Esophagus (tissue), 2 donors: ENCODE measurements around the gene YWHAB. TPM values are rescaled to one million over a fixed set of nuclear protein-coding genes. Genes with fewer than 3 reads are reported as not detected.
A peak's percentile ranks its signal among the peaks of the same experiment; 100 is the strongest.

Experiments
- H3K27ac ChIP-seq, 2 donors: one replicate each; pipeline ENCODE4 v1.5.1; 2013; ENCODE audit warnings: low read depth in 2 of 2, mild to moderate bottlenecking in 2 of 2, inconsistent platforms in 1 of 2, low read length in 1 of 2, moderate library complexity in 1 of 2
- H3K27me3 ChIP-seq, 2 donors: one replicate each; pipeline ENCODE4 v1.6.1; 2013; ENCODE audit warnings: low read length in 2 of 2, control low read depth in 1 of 2, mild to moderate bottlenecking in 1 of 2; ENCODE audit not compliant: insufficient read depth in 2 of 2, control insufficient read depth in 1 of 2
- H3K36me3 ChIP-seq, 2 donors: one replicate each; pipeline ENCODE4 v1.6.1; 2013; ENCODE audit warnings: low read length in 1 of 2; ENCODE audit not compliant: control insufficient read depth in 2 of 2, insufficient read depth in 2 of 2
- H3K4me1 ChIP-seq, 2 donors: one replicate each; pipeline ENCODE4 v1.6.1; 2013; ENCODE audit warnings: low read length in 1 of 2; ENCODE audit not compliant: control insufficient read depth in 2 of 2, insufficient read depth in 2 of 2
- H3K4me3 ChIP-seq, 2 donors: one replicate each; pipeline ENCODE4 v1.5.1; 2013; ENCODE audit warnings: low read length in 2 of 2, mild to moderate bottlenecking in 2 of 2, low read depth in 1 of 2, moderate library complexity in 1 of 2
- H3K9me3 ChIP-seq, 2 donors: one replicate each; pipeline ENCODE4 v1.6.1; 2013; ENCODE audit warnings: mild to moderate bottlenecking in 2 of 2, low read depth in 1 of 2, low read length in 1 of 2, moderate library complexity in 1 of 2; ENCODE audit not compliant: control insufficient read depth in 2 of 2, insufficient read depth in 1 of 2
- WGBS, 2 donors: extraction: QIAGEN DNeasy Blood & Tissue Kit; methylation state at CpG; one replicate each; pipeline ENCODE4 v1.1.7; 2013; 5-methylcytosine and 5-hydroxymethylcytosine counted together
- polyA plus RNA-seq, 2 donors: library from polyadenylated mRNA; stranded (reverse); fragments of 200-250 nt; gene quantifications; one replicate each; pipeline ENCODE4 v1.2.3, GENCODE V29; 2013
- donor health status: healthy with polysubstance abuse.
- donor health status: Bipolar disorder and iron deficiency.

YWHAB gene
- polyA plus RNA-seq, 2 donors, result 53.4 to 112 TPM

GRCh38 chr20:44908987-44909871, 23.7 kb downstream of the YWHAB start:
- Histone ChIP-seq H3K27ac (no peak overlapping the region), H3K9me3 (no peaks in the 10 kb centered on the region), H3K36me3 (peaks cover 4 to 6% of the 10 kb centered on the region in 2 donors), H3K27me3 (no peaks in the 10 kb centered on the region), H3K4me1 (peaks cover 6 to 7% of the 10 kb centered on the region in 2 donors), H3K4me3 (peak overlapping the region; percentile 48 to 69)
- WGBS, 2 donors, result 30 to 31% methylated on average over 14 of the region's 14 CpGs

DNA sequence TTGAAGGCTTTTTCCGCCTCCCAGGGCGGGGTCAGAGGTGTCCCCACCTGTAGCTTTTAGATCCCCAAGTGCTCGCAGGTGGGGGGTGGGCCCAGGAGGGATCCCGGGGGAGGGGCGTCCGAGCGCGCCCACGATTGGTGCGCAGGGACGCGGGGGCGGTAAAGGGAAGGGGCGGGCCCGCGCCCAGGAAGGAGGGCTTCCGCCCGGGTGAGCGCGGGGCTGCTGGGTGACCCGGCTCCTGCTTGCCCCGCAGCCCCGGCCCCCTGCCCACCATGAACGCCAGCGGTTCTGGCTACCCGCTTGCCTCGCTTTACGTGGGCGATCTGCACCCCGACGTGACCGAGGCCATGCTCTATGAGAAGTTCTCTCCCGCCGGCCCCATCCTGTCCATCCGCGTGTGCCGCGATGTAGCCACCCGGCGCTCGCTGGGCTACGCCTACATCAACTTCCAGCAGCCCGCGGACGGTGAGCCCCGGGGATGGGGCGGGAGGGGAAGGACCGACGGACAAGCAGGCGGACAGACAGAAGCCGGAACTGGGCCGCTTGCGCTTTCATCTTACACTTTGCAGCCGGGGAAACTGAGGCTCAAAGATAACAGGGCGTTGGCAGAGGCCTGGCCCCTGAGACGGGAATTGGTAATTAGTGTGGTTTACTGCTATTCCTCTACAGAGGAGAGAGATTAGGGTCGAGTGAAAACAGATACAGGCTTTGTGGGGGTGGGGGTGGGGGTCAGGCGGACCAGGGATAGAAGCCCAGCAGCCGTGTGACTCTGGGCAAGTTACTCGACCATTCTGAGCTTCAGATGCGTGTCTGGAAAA, 24.6 kb downstream of the YWHAB start, which contains the start of gene PABPC1L:
Gene PABPC1L, plus strand, starts transcription at position 189 of the 818 bp plus-strand sequence. Its CDS starts 84 bp downstream, at position 273.
- 2% methylated on average over 56 to 61 of the region's 61 CpGs for WGBS, 2 donors
- Histone ChIP-seq H3K4me3 (peak within 1 kb of the TSS; percentile 48 to 69), H3K27ac (no peak within 1 kb of the TSS), H3K9me3 (no peaks in the 10 kb centered on the region), H3K27me3 (no peaks in the 10 kb centered on the region), H3K4me1 (peaks cover 6 to 7% of the 10 kb centered on the region in 2 donors), H3K36me3 (peaks cover 4% of the 10 kb centered on the region in 2 donors)

- no peaks in the 10 kb centered on the region for H3K9me3 ChIP-seq
- WGBS, 2 donors, result 64 to 68% methylated on average over 17 of the region's 17 CpGs
- H3K27me3 ChIP-seq, result no peaks in the 10 kb centered on the region
- H3K27ac ChIP-seq, result no peak overlapping the region
- H3K36me3 ChIP-seq, result peaks cover 1 to 4% of the 10 kb centered on the region in 2 donors
- peaks cover 6 to 7% of the 10 kb centered on the region in 2 donors for H3K4me1 ChIP-seq
- peak overlapping the region; percentile 48 to 69 for H3K4me3 ChIP-seq
These were observed 25.3 kb downstream of the YWHAB start for GRCh38 chr20:44910690-44911262.

- Histone ChIP-seq H3K36me3 (peaks cover 0 to 4% of the 10 kb centered on the region in 2 donors), H3K9me3 (no peaks in the 10 kb centered on the region), H3K4me3 (no peak overlapping the region), H3K27ac (no peak overlapping the region), H3K27me3 (no peaks in the 10 kb centered on the region), H3K4me1 (peaks cover 6 to 7% of the 10 kb centered on the region in 2 donors)
- 61 to 70% methylated on average over 21 of the region's 21 CpGs for WGBS, 2 donors
These were observed 25.9 kb downstream of the YWHAB start for GRCh38 chr20:44911264-44911921.

GRCh38 chr20:44912189-44912588, 26.7 kb downstream of the YWHAB start:
- Histone ChIP-seq H3K27ac (no peak overlapping the region), H3K4me1 (peaks cover 6 to 7% of the 10 kb centered on the region in 2 donors), H3K27me3 (no peaks in the 10 kb centered on the region), H3K36me3 (peaks cover 0 to 7% of the 10 kb centered on the region in 2 donors), H3K9me3 (no peaks in the 10 kb centered on the region), H3K4me3 (no peak overlapping the region)
- 85 to 98% methylated on average over 2 of the region's 2 CpGs for WGBS, 2 donors

- WGBS, 2 donors, result 65 to 72% methylated on average over 1 of the region's 1 CpG
- no peak overlapping the region for H3K4me3 ChIP-seq
- H3K4me1 ChIP-seq, result peaks cover 3 to 4% of the 10 kb centered on the region in 2 donors
- no peaks in the 10 kb centered on the region for H3K27me3 ChIP-seq
- H3K27ac ChIP-seq, result no peak overlapping the region
- H3K36me3 ChIP-seq, result peaks cover 0 to 3% of the 10 kb centered on the region in 2 donors
- no peaks in the 10 kb centered on the region for H3K9me3 ChIP-seq
These were observed 29.4 kb downstream of the YWHAB start for GRCh38 chr20:44914924-44915323.

GRCh38 chr20:44916586-44916985, 31.1 kb downstream of the YWHAB start:
- Histone ChIP-seq H3K27ac (no peak overlapping the region), H3K36me3 (peaks cover 0 to 5% of the 10 kb centered on the region in 2 donors), H3K9me3 (no peaks in the 10 kb centered on the region), H3K4me3 (no peak overlapping the region), H3K27me3 (no peaks in the 10 kb centered on the region), H3K4me1 (no peaks in the 10 kb centered on the region)
- 93 to 95% methylated on average over 12 of the region's 12 CpGs for WGBS, 2 donors

GRCh38 chr20:44917399-44917798, 31.9 kb downstream of the YWHAB start:
- WGBS, 2 donors, result 97 to 100% methylated on average over 2 of the region's 2 CpGs
- Histone ChIP-seq H3K9me3 (no peaks in the 10 kb centered on the region), H3K4me1 (no peaks in the 10 kb centered on the region), H3K27me3 (no peaks in the 10 kb centered on the region), H3K27ac (no peak overlapping the region), H3K4me3 (no peak overlapping the region), H3K36me3 (peaks cover 0 to 5% of the 10 kb centered on the region in 2 donors)

- no peak overlapping the region for H3K27ac ChIP-seq
- no peaks in the 10 kb centered on the region for H3K4me1 ChIP-seq
- peaks cover 0 to 7% of the 10 kb centered on the region in 2 donors for H3K36me3 ChIP-seq
- no peak overlapping the region for H3K4me3 ChIP-seq
- no peaks in the 10 kb centered on the region for H3K9me3 ChIP-seq
- WGBS, 2 donors, result 98 to 99% methylated on average over 3 of the region's 3 CpGs
- no peaks in the 10 kb centered on the region for H3K27me3 ChIP-seq
These were observed 32.8 kb downstream of the YWHAB start for GRCh38 chr20:44918342-44918741.
